NB4 (cell line): Measurements from ENCODE around the gene DNAAF8.

ENCODE experiments used
- CTCF ChIP-seq: IDR thresholded peaks from one replicate; pipeline ENCODE4 v1.5.1; 2012; ENCODE audit warnings: low read depth, low read length
- MYC ChIP-seq: IDR thresholded peaks from 2 replicates; pipeline ENCODE4 v1.6.1; 2011; ENCODE audit warnings: low read depth, low read length
- POLR2A ChIP-seq: IDR thresholded peaks from 2 replicates; pipeline ENCODE4 v1.6.1; 2011; ENCODE audit warnings: mild to moderate bottlenecking; ENCODE audit not compliant: insufficient read length; ENCODE audit errors: extremely low read depth

GRCh38 chr16:4787627-4788482 lies 53.5 kb downstream of the DNAAF8 start, which contains the start of gene SEPTIN12:
- TF ChIP-seq CTCF (no peak), POLR2A (no peak), MYC (no peak)
